Measurements from ENCODE around the gene IER5L. TPM values are rescaled to one million over a fixed set of nuclear protein-coding genes. Genes with fewer than 3 reads are reported as not detected.

Gene IER5L
- total and polyA plus RNA-seq, 9 of the 15 experiments (the other 6 are each of a cell fraction or from before 2014, with no cell fraction given) = 0.14 to 11.9 (median 0.52) TPM

GRCh38 chr9:129131300-129132145 lies 46.5 kb downstream of the IER5L start (continued):
- TF ChIP-seq, protein P1, sequence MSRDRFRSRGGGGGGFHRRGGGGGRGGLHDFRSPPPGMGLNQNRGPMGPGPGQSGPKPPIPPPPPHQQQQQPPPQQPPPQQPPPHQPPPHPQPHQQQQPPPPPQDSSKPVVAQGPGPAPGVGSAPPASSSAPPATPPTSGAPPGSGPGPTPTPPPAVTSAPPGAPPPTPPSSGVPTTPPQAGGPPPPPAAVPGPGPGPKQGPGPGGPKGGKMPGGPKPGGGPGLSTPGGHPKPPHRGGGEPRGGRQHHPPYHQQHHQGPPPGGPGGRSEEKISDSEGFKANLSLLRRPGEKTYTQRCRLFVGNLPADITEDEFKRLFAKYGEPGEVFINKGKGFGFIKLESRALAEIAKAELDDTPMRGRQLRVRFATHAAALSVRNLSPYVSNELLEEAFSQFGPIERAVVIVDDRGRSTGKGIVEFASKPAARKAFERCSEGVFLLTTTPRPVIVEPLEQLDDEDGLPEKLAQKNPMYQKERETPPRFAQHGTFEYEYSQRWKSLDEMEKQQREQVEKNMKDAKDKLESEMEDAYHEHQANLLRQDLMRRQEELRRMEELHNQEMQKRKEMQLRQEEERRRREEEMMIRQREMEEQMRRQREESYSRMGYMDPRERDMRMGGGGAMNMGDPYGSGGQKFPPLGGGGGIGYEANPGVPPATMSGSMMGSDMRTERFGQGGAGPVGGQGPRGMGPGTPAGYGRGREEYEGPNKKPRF (IDR thresholded peaks at IDR 0.05; ENCODE audit: low read depth, low read length) = no peak
- TF ChIP-seq HMGN3 (IDR thresholded peaks at IDR 0.05; ENCODE audit: borderline replicate concordance, extremely low read depth, insufficient read length, low read depth, low read length) = no peak
- TF ChIP-seq DDX20 (tag; IDR thresholded peaks at IDR 0.05; ENCODE audit: low read depth) = no peak
- TF ChIP-seq PYGO2 (tag; IDR thresholded peaks at IDR 0.05) = no peak
- no peak for TF ChIP-seq ZNF512 (tag; IDR thresholded peaks at IDR 0.05)
- TF ChIP-seq HEY1 (CRISPR knock-in tag; IDR thresholded peaks at IDR 0.05; ENCODE audit: borderline replicate concordance) = no peak
- TF ChIP-seq RAD21 (CRISPR knock-in tag; conservative IDR thresholded peaks at IDR 0.05 in 1 of 2, IDR thresholded peaks at IDR 0.05 in 1 of 2) = peak; percentile 77 to 84
- TF ChIP-seq BDP1 (IDR thresholded peaks at IDR 0.05; ENCODE audit: insufficient read depth, insufficient read length) = no peak
- TF ChIP-seq RBM14 (IDR thresholded peaks at IDR 0.05; ENCODE audit: borderline replicate concordance, insufficient read depth, low read depth, low read length) = no peak
- peak; percentile 54; the same call in 1 of the 2 replicates for TF ChIP-seq MAX (CRISPR knock-in tag; IDR thresholded peaks at IDR 0.05)
- TF ChIP-seq EP400 (IDR thresholded peaks at IDR 0.05) = no peak
- TF ChIP-seq MYBL2 (IDR thresholded peaks at IDR 0.05; ENCODE audit: low read depth) = no peak
- TF ChIP-seq MYBL2 (CRISPR knock-in tag; IDR thresholded peaks at IDR 0.05; ENCODE audit: borderline replicate concordance) = no peak
- TF ChIP-seq SOX6 (IDR thresholded peaks at IDR 0.05) = no peak
- no peak for TF ChIP-seq TRIM25 (IDR thresholded peaks at IDR 0.05; ENCODE audit: borderline replicate concordance)
- TF ChIP-seq CREB1 (IDR thresholded peaks at IDR 0.05) = no peak
- TF ChIP-seq CREB1 (CRISPR knock-in tag; IDR thresholded peaks at IDR 0.05) = peak; percentile 43; the same call in 1 of the 2 replicates
- TF ChIP-seq ZKSCAN1 (IDR thresholded peaks at IDR 0.05; ENCODE audit: low read depth, low read length) = peak; percentile 32; the same call in 1 of the 2 replicates
- no peak for TF ChIP-seq HDAC8 (tag; IDR thresholded peaks at IDR 0.05)
- no peak for TF ChIP-seq THRAP3 (IDR thresholded peaks at IDR 0.05; ENCODE audit: borderline replicate concordance)
- TF ChIP-seq CBFA2T2 (conservative IDR thresholded peaks at IDR 0.05) = no peak

Data from K562 (cell line).